ENCODE results near the gene ERI2.
A peak's percentile ranks its signal among the peaks of the same experiment; 100 is the strongest.
"Not testable (repeated sequence)": the region's sequence is repeated elsewhere in the genome, so short reads cannot be mapped to it uniquely, and the experiment has no call there.

The ERI2 gene

DNA sequence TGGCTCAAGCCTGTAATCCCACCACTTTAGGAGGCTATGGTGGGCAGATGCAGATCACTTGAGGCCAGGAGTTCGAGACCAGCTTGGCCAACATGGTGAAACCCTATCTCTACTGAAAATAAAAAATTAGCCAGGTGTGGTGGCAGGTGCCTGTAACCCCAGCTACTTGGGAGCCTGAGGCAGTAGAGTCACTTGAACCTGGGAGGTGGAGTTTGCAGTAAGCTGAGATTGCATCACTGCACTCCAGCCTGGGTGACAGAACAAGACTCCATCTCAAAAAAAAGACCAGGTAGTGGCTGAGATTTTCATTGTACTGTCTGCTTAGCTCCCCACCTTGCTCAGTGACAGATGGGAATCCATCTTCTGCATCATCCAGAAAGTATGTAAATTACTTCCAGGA, 41.8 kb downstream of the ERI2 start:
- not testable (repeated sequence) for DNase-seq

DNA sequence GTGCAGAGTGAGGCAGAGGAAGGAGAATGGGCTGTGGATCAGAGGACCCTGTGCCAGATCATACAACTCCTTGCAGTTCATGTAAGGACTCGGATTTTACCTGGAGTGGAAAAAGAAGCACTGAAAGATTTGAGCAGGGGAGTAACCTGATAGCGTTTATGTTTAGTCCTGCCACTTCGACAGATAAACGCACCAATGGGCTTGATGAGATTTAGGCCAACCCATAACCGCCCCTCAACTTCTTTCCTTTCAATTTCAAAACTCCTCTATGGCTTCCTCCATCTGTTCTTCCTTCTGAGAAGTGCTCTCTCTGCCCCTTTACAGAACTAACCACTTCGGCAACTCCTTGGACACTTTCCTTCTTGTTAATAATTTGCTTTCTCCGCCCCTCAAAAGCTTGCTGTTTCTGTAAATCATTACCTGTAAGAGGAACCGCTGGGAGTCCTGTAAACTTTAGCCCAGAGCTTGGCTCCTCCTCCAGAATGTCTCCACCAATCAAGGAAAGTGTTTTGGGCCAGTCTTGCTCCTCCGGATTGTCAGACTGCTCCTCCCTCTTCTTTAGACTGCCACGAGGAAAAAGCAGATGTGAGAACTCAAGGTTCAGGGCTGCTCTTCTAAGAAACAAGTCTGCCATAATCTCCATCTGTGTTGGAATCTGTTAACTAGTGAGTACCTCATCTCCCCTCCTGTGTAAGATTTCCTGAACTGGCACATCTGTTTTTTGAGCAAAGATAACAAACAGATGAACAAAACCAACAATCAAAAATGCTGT, 42.6 kb downstream of the ERI2 start, which contains the start of gene ACSM3:
ACSM3 (plus strand) TSS at position 554 of the 772 bp plus-strand sequence. CDS start 6,021 bp downstream, outside the sequence.
- DNase-seq: peak; percentile 48

DNA sequence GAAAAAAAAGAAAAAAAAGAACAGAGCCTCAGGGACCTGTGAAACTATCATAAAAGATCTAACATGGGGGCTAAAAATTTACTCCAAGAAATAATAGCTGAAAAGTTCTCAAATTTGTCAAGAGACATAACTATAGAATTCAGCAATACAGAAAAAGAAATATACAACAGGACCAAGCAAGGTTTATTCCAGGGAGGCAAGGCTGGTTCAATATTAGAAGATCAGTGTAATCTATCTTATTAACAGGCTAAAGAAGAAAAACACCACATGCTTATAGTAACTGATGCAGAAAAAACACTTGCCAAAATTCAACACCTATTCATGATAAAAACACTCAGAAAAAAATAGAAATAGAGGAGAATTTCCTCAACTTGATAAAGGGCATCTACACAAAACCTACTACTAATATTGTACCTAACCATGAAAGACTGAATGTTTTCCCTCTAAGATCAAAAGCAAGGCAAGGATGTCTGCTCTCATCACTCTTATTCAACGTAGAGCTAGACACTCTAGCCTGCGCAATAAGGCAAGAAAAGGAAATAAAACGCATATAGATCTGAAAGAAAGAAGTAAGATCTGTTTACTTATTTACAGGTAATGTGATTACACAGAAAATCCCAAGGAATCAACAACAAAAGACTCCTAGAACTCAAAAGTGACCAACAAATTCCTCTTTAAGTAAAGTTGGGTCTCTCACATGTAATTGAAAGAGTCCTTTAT, 43.7 kb downstream of the ERI2 start:
- no peak for DNase-seq

DNA sequence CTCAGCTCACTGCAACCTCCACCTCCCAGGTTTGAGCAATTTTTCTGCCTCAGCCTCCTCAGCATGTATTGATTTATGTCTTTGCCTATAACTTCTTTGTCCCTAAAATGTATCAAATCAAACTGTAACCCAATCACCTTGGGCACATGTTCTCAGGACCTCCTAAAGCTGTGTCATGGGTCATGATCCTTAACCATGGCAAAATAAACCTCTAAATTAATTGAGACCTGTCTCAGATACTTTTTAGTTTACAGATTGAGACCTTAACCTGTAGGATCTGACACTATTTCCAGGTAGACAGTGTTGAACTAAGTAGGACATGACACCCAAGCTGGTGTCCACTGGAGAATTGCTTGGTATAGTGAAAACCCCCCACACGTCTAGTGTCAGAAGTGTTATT, 45.1 kb downstream of the ERI2 start:
- DNase-seq: no peak

DNA sequence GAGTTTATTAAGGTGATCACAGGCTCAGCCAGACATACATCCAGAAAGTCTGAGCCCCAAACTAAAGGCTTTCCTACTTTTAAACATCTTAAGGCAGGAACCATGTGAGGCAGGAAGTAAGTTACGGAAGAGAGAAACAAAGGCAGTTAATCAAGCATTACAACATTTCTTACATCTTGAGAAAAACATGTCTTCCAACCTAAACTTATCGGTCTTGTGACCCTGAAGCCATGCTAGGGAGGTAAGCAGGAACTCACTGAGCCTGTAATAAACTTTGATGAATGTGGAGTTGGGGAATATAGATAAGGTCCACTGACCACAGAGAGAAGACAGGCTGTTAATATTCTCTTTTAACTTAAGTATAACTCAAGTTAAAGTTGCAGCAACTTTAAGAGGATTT, 45.9 kb downstream of the ERI2 start:
- no peak for DNase-seq

- DNase-seq: not testable (repeated sequence)
These were observed 50.5 kb downstream of the ERI2 start for GRCh38 chr16:20755799-20756198.

GRCh38 chr16:20755238-20755637, 51.0 kb downstream of the ERI2 start:
- DNase-seq: no peak

GRCh38 chr16:20753727-20754126, 52.5 kb downstream of the ERI2 start:
- DNase-seq: no peak

DNA sequence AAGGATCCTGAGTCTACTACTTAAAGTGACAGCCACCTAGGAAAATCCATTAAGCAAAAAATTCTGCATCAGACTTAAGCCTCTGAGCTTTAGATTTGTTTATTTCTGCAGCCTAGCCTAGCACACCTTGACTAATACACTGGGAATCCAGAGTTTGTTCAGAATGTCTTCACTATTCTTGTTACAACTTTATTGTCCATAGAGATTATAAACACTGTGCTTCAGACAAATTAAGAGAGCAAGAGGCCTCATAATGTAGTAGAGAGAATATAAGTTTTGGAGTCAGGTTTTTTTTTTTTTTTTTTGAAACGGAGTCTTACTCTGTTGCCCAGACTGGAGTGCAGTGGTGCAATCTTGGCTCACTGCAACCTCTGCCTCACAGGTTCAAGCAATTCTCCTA, 55.7 kb downstream of the ERI2 start:
- no peak for DNase-seq

- no peak for DNase-seq
These were observed 56.8 kb downstream of the ERI2 start for GRCh38 chr16:20749474-20749873.

- DNase-seq: no peak
These were observed 59.0 kb downstream of the ERI2 start for GRCh38 chr16:20747030-20747816.

DNA sequence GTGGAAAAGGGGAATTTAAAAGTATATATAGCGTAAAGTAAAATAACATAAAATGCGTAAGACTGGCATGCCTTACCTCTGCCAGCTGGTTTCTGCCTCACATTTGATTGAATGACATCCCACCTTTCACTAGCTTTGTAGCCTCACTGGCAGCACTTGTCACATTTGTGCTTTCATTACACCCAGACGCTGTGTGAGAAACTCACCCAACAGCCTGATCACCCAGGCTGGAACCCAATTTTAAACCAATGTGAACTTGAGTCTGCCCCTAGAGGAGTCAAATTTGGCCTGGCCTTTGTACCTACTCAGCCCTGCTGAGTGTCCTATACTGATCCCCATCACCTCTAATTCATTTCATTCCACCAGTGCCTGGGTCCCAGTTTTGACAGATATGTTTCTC, 59.8 kb downstream of the ERI2 start:
- no peak for DNase-seq
